ENCODE results near the gene ACOX3.

- TF ChIP-seq, protein P1, sequence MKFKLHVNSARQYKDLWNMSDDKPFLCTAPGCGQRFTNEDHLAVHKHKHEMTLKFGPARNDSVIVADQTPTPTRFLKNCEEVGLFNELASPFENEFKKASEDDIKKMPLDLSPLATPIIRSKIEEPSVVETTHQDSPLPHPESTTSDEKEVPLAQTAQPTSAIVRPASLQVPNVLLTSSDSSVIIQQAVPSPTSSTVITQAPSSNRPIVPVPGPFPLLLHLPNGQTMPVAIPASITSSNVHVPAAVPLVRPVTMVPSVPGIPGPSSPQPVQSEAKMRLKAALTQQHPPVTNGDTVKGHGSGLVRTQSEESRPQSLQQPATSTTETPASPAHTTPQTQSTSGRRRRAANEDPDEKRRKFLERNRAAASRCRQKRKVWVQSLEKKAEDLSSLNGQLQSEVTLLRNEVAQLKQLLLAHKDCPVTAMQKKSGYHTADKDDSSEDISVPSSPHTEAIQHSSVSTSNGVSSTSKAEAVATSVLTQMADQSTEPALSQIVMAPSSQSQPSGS (IDR thresholded peaks at IDR 0.05; ENCODE audit: low read length), result no peak
- TF ChIP-seq, protein P2, sequence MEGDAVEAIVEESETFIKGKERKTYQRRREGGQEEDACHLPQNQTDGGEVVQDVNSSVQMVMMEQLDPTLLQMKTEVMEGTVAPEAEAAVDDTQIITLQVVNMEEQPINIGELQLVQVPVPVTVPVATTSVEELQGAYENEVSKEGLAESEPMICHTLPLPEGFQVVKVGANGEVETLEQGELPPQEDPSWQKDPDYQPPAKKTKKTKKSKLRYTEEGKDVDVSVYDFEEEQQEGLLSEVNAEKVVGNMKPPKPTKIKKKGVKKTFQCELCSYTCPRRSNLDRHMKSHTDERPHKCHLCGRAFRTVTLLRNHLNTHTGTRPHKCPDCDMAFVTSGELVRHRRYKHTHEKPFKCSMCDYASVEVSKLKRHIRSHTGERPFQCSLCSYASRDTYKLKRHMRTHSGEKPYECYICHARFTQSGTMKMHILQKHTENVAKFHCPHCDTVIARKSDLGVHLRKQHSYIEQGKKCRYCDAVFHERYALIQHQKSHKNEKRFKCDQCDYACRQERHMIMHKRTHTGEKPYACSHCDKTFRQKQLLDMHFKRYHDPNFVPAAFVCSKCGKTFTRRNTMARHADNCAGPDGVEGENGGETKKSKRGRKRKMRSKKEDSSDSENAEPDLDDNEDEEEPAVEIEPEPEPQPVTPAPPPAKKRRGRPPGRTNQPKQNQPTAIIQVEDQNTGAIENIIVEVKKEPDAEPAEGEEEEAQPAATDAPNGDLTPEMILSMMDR (IDR thresholded peaks at IDR 0.05 in 2 of 3, conservative IDR thresholded peaks at IDR 0.05 in 1 of 3; ENCODE audit: control insufficient read depth in 2 of 3, extremely low read depth in 1 of 3, insufficient read depth in 1 of 3, low read depth in 3 of 3, low read length in 3 of 3), result no peak
- no peak for TF ChIP-seq NFYB (IDR thresholded peaks at IDR 0.05; ENCODE audit: insufficient read depth, low read depth, low read length)
Observed at GRCh38 chr4:8328866-8329559, 111.5 kb downstream of the ACOX3 start.
